H1 (cell line): ENCODE data around the gene ZFAND6.

ENCODE experiments used
- CBX5 ChIP-seq: fragments of 300-800, 300-1000 bp; sonication (generic); IDR thresholded peaks from 2 replicates; pipeline ENCODE4 v1.7.1; 2016; ENCODE audit warnings: antibody characterized with exemption, low read length, low read depth
- CEBPB ChIP-seq: IDR thresholded peaks from 2 replicates; pipeline ENCODE4 v1.6.1; 2012; ENCODE audit warnings: low read depth, low read length
- CTCF ChIP-seq, 3 experiments: IDR thresholded peaks; 1 replicate in 2 of 3; 2 replicates in 1 of 3; pipeline versions ENCODE4 v1.5.1 to v1.6.1; 2011; ENCODE audit warnings: low read length in 3 of 3, mild to moderate bottlenecking in 3 of 3, inconsistent platforms in 2 of 3, low read depth in 1 of 3, moderate library complexity in 1 of 3; ENCODE audit not compliant: insufficient read depth in 1 of 3; ENCODE audit errors: control extremely low read depth in 1 of 3
- FOSL1 ChIP-seq: IDR thresholded peaks from 2 replicates; pipeline ENCODE4 v1.6.1; 2011; ENCODE audit warnings: mild to moderate bottlenecking, low read depth, low read length, moderate library complexity; ENCODE audit not compliant: insufficient read depth
- MAX ChIP-seq: IDR thresholded peaks from 2 replicates; pipeline ENCODE4 v1.6.1; 2012; ENCODE audit warnings: inconsistent platforms
- NANOG ChIP-seq: IDR thresholded peaks from 2 replicates; pipeline ENCODE4 v1.6.1; 2011; ENCODE audit warnings: low read length, low read depth, mild to moderate bottlenecking, inconsistent platforms; ENCODE audit not compliant: insufficient read depth, poor library complexity, severe bottlenecking
- POLR2A ChIP-seq, 2 experiments: IDR thresholded peaks; 1 replicate in 1 of 2; 2 replicates in 1 of 2; pipeline ENCODE4 v1.6.1; 2011; ENCODE audit warnings: low read depth in 2 of 2, low read length in 2 of 2, mild to moderate bottlenecking in 2 of 2; ENCODE audit errors: control extremely low read depth in 1 of 2
- RAD21 ChIP-seq, 2 experiments: IDR thresholded peaks in 1 of 2; conservative IDR thresholded peaks in 1 of 2; 2 replicates each; pipeline ENCODE4 v1.6.1; 2011; ENCODE audit warnings: low read depth in 2 of 2, low read length in 2 of 2, improper control_type of control experiment in 1 of 2, inconsistent platforms in 1 of 2, mild to moderate bottlenecking in 1 of 2, moderate library complexity in 1 of 2
- SP1 ChIP-seq: IDR thresholded peaks from 2 replicates; pipeline ENCODE4 v1.6.1; 2011; ENCODE audit warnings: low read depth, low read length
- YY1 ChIP-seq: IDR thresholded peaks from 2 replicates; pipeline ENCODE4 v1.6.1; 2011; ENCODE audit warnings: low read depth, mild to moderate bottlenecking, low read length

- TF ChIP-seq RAD21 (IDR thresholded peaks at IDR 0.05 in 1 of 2, conservative IDR thresholded peaks at IDR 0.05 in 1 of 2; ENCODE audit: low read depth in 2 of 2, low read length in 2 of 2) = no peak
- TF ChIP-seq NANOG = no peak
- no peak for TF ChIP-seq CTCF (IDR thresholded peaks at IDR 0.05; ENCODE audit: control extremely low read depth in 1 of 3, insufficient read depth in 1 of 3, low read depth in 1 of 3, low read length in 3 of 3)
- no peak for TF ChIP-seq CBX5
- TF ChIP-seq MAX = no peak
- TF ChIP-seq YY1 = no peak
- TF ChIP-seq POLR2A (IDR thresholded peaks at IDR 0.05; ENCODE audit: control extremely low read depth in 1 of 2, low read depth in 2 of 2, low read length in 2 of 2) = no peak
- no peak for TF ChIP-seq CEBPB
- TF ChIP-seq FOSL1 = no peak
- no peak for TF ChIP-seq SP1
Measured at GRCh38 chr15:80068578-80068977, 9.1 kb downstream of the ZFAND6 start.
